Mucosa of rectum (tissue), 2 donors: ENCODE results near the gene PCSK9.
"Not testable (repeated sequence)": the region's sequence is repeated elsewhere in the genome, so short reads cannot be mapped to it uniquely, and the experiment has no call there.

Experiments
- H3K27ac ChIP-seq, 2 donors: one replicate each; pipeline ENCODE4 v1.7.0; 2013; ENCODE audit warnings: inconsistent platforms in 2 of 2, low read depth in 2 of 2, low read length in 2 of 2
- H3K27me3 ChIP-seq, 2 donors: one replicate each; pipeline ENCODE4 v1.7.0; 2013; ENCODE audit warnings: low read length in 2 of 2; ENCODE audit not compliant: control insufficient read depth in 2 of 2, insufficient read depth in 2 of 2
- H3K36me3 ChIP-seq, 2 donors: one replicate each; pipeline ENCODE4 v1.7.0; 2013; ENCODE audit warnings: low read length in 2 of 2; ENCODE audit not compliant: control insufficient read depth in 2 of 2, insufficient read depth in 2 of 2
- H3K4me1 ChIP-seq, 2 donors: one replicate each; pipeline ENCODE4 v1.7.0; 2013; ENCODE audit warnings: low read length in 2 of 2, mild to moderate bottlenecking in 1 of 2; ENCODE audit not compliant: control insufficient read depth in 2 of 2, insufficient read depth in 2 of 2
- H3K4me3 ChIP-seq, 2 donors: one replicate each; pipeline ENCODE4 v1.7.0; 2013; ENCODE audit warnings: low read length in 2 of 2
- H3K9ac ChIP-seq, 2 donors: one replicate each; pipeline ENCODE4 v1.7.0; 2013; ENCODE audit warnings: low read length in 2 of 2, low read depth in 1 of 2, mild to moderate bottlenecking in 1 of 2
- H3K9me3 ChIP-seq, 2 donors: one replicate each; pipeline ENCODE4 v1.7.0; 2013; ENCODE audit warnings: low read length in 2 of 2; ENCODE audit not compliant: control insufficient read depth in 2 of 2
- donor health status: healthy.
- donor health status: Normal muscosa, but diverticular disease.

PCSK9 gene

GRCh38 chr1:55089683-55090082, 50.3 kb downstream of the PCSK9 start:
- H3K27me3 ChIP-seq, result no peaks in the 10 kb centered on the region
- H3K4me1 ChIP-seq, result no peaks in the 10 kb centered on the region
- peaks cover 76 to 86% of the 10 kb centered on the region in 2 donors for H3K36me3 ChIP-seq
- no peaks in the 10 kb centered on the region for H3K9me3 ChIP-seq
- H3K4me3 ChIP-seq, result no peak overlapping the region
- H3K9ac ChIP-seq, result no peak overlapping the region
- no peak overlapping the region for H3K27ac ChIP-seq

DNA sequence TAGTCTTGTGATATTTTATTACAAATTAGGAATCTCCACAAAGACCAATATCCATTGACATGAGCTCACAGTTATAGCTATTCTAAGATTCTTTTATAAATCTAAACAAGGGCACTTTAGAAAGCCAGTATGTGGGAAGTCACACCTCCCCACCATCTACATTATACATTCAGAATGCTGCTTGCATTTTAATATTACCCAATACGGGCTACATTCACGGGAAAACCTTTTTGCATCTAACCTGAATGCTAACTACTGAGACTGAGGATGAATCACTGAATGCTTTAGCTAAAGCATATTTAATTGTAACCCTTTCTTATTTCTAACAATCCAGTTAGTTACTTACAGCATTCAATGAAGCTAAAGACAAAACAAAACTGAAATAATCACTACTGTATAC, 53.1 kb downstream of the PCSK9 start:
- Histone ChIP-seq H3K27ac (no peak overlapping the region), H3K36me3 (peaks cover 78 to 84% of the 10 kb centered on the region in 2 donors), H3K4me1 (no peaks in the 10 kb centered on the region), H3K4me3 (no peak overlapping the region), H3K9ac (no peak overlapping the region), H3K9me3 (no peaks in the 10 kb centered on the region), H3K27me3 (no peaks in the 10 kb centered on the region)

- H3K4me3 ChIP-seq, result no peak overlapping the region
- H3K36me3 ChIP-seq, result peaks cover 72 to 87% of the 10 kb centered on the region in 2 donors
- no peak overlapping the region for H3K27ac ChIP-seq
- no peaks in the 10 kb centered on the region for H3K27me3 ChIP-seq
- H3K9me3 ChIP-seq, result no peaks in the 10 kb centered on the region
- H3K4me1 ChIP-seq, result no peaks in the 10 kb centered on the region
- H3K9ac ChIP-seq, result no peak overlapping the region
These were observed 55.7 kb downstream of the PCSK9 start for GRCh38 chr1:55095095-55095494.

- H3K4me3 ChIP-seq, result no peak overlapping the region
- no peaks in the 10 kb centered on the region for H3K9me3 ChIP-seq
- H3K36me3 ChIP-seq, result peaks cover 76% of the 10 kb centered on the region in 2 donors
- H3K9ac ChIP-seq, result no peak overlapping the region
- no peak overlapping the region for H3K27ac ChIP-seq
- no peaks in the 10 kb centered on the region for H3K4me1 ChIP-seq
- no peaks in the 10 kb centered on the region for H3K27me3 ChIP-seq
These were observed 64.5 kb downstream of the PCSK9 start for GRCh38 chr1:55103891-55104290.

- Histone ChIP-seq H3K4me1 (no peaks in the 10 kb centered on the region), H3K9ac (no peak overlapping the region), H3K4me3 (no peak overlapping the region), H3K36me3 (peaks cover 65 to 67% of the 10 kb centered on the region in 2 donors), H3K27me3 (no peaks in the 10 kb centered on the region), H3K27ac (no peak overlapping the region), H3K9me3 (no peaks in the 10 kb centered on the region)
These were observed 67.8 kb downstream of the PCSK9 start for GRCh38 chr1:55107101-55107500.

GRCh38 chr1:55109005-55109404, 69.7 kb downstream of the PCSK9 start:
- H3K36me3 ChIP-seq, result peaks cover 49 to 55% of the 10 kb centered on the region in 2 donors
- not testable (repeated sequence) for H3K27me3 ChIP-seq, H3K4me1 ChIP-seq, H3K9me3 ChIP-seq, H3K27ac ChIP-seq, H3K9ac ChIP-seq, H3K4me3 ChIP-seq
